GM23248 (cell line): ENCODE data around the gene PRKACB. TPM values are rescaled to one million over a fixed set of nuclear protein-coding genes. Genes with fewer than 3 reads are reported as not detected.

Experiments
- DNase-seq: peaks from one replicate; pipeline ENCODE4 v3.0.0-alpha.2; 2015
- H2AFZ ChIP-seq: fragments of 200-600 bp; sonication (generic); 2 replicates; pipeline ENCODE4 v1.6.1; 2016; ENCODE audit warnings: antibody characterized with exemption
- H3F3A ChIP-seq: fragments of 200-600 bp; sonication (generic); 2 replicates; pipeline ENCODE4 v1.6.1; 2016; ENCODE audit warnings: mild to moderate bottlenecking, antibody characterized with exemption, mixed run types; ENCODE audit not compliant: insufficient read depth
- H3K27ac ChIP-seq: fragments of 200-600 bp; sonication (generic); 2 replicates; pipeline ENCODE4 v1.5.1; 2016; ENCODE audit warnings: mild to moderate bottlenecking
- H3K27me3 ChIP-seq: fragments of 200-600 bp; sonication (generic); replicated peaks from 2 replicates; pipeline ENCODE4 v1.6.1; 2016; ENCODE audit warnings: mild to moderate bottlenecking; ENCODE audit not compliant: insufficient read depth
- H3K36me3 ChIP-seq: fragments of 200-600 bp; sonication (generic); 2 replicates; pipeline ENCODE4 v1.6.1; 2016; ENCODE audit warnings: low read depth, mild to moderate bottlenecking
- H3K4me1 ChIP-seq: fragments of 200-600 bp; sonication (generic); 2 replicates; pipeline ENCODE4 v1.6.1; 2016; ENCODE audit warnings: mild to moderate bottlenecking; ENCODE audit not compliant: insufficient read depth
- H3K4me2 ChIP-seq: fragments of 200-600 bp; sonication (generic); one replicate; pipeline ENCODE4 v1.6.1; 2016; ENCODE audit warnings: mild to moderate bottlenecking; ENCODE audit not compliant: unreplicated experiment
- H3K4me3 ChIP-seq: fragments of 200-600 bp; sonication (generic); 2 replicates; pipeline ENCODE4 v1.5.1; 2016; ENCODE audit warnings: mild to moderate bottlenecking
- H3K79me2 ChIP-seq: fragments of 200-600 bp; sonication (generic); 2 replicates; pipeline ENCODE4 v1.6.1; 2016; ENCODE audit warnings: mild to moderate bottlenecking; ENCODE audit not compliant: insufficient read depth
- H3K9ac ChIP-seq: fragments of 200-600 bp; sonication (generic); 2 replicates; pipeline ENCODE4 v1.6.1; 2016; ENCODE audit warnings: mild to moderate bottlenecking
- H3K9me2 ChIP-seq: fragments of 200-600 bp; sonication (generic); 2 replicates; pipeline ENCODE4 v1.6.1; 2016; ENCODE audit warnings: mixed run types, mild to moderate bottlenecking, moderate library complexity; ENCODE audit not compliant: insufficient read depth
- H3K9me3 ChIP-seq: fragments of 200-600 bp; sonication (generic); one replicate; pipeline ENCODE4 v1.6.1; 2017; ENCODE audit warnings: low read depth
- H4K20me1 ChIP-seq: fragments of 200-600 bp; sonication (generic); 2 replicates; pipeline ENCODE4 v1.6.0; 2016; ENCODE audit not compliant: insufficient read depth
- EZH2 ChIP-seq: fragments of 200-600 bp; sonication (generic); IDR thresholded peaks from 2 replicates; pipeline ENCODE4 v1.6.1; 2018; ENCODE audit warnings: antibody characterized with exemption, mild to moderate bottlenecking; ENCODE audit not compliant: insufficient read depth, poor library complexity, severe bottlenecking
- EZH2phosphoT487 ChIP-seq: fragments of 200-600 bp; sonication (generic); IDR thresholded peaks from 2 replicates; pipeline ENCODE4 v1.6.1; 2018; ENCODE audit warnings: antibody characterized with exemption, moderate library complexity, mild to moderate bottlenecking, low read depth; ENCODE audit not compliant: insufficient read depth
- WGBS, 2 experiments: methylation state at CpG; one replicate each; pipeline ENCODE4 v1.1.6; 2015 to 2017; ENCODE audit warnings: low lambda C conversion rate in 2 of 2, low coverage in 1 of 2; ENCODE audit errors: missing lambda C conversion rate in 2 of 2; 5-methylcytosine and 5-hydroxymethylcytosine counted together
- in situ Hi-C: fragments of 300-500 bp; cut with MboI; formaldehyde crosslinking; loops from 2 replicates; pipeline ENCODE4 v1.15.0; 2020
- polyA plus RNA-seq: library from polyadenylated mRNA; unstranded; fragments of >200 nt; fragmentation: Nextera tagmentation; extraction: Ambion mirVana; gene quantifications from 2 replicates; pipeline ENCODE4 v1.2.1, GENCODE V29; 2016
- total RNA-seq: library from RNA; depleted of rRNA; stranded (reverse); fragments of >200 nt; shearing (Covaris generic); gene quantifications from 2 replicates; pipeline ENCODE4 v1.2.3, GENCODE V29; 2014

Gene PRKACB
- total and polyA plus RNA-seq, 2 experiments from 2014 or later, result 23.9 to 25.6 TPM

DNA sequence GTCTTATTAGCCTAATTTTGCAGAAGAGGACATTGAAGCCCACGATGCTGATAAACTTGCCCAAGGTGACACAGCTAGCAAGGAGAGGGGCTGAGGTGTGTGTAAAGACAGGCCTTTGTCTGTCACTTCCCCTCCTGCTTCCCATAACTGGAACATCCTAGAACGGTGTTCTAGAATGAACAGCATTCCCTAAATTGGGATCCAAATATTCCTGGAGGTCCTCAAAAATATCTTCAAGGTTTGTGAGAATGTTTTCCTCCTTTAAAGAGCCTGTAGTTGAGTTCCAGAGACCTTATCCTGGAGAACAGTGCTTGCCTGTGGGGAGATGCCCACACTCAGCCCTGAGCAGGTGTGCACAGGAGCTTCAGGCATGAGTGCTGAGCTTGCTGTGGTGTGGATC lies 115.9 kb downstream of the PRKACB start:
- Histone ChIP-seq H3K27ac (no peak overlapping the region), H3K9me3 (no peaks in the 10 kb centered on the region), H3K27me3 (no peaks in the 10 kb centered on the region), H3F3A (no peaks in the 10 kb centered on the region), H4K20me1 (no peaks in the 10 kb centered on the region), H2AFZ (no peak overlapping the region), H3K9me2 (no peaks in the 10 kb centered on the region), H3K4me2 (no peak overlapping the region), H3K4me3 (no peak overlapping the region), H3K36me3 (no peaks in the 10 kb centered on the region), H3K4me1 (no peaks in the 10 kb centered on the region), H3K9ac (no peak overlapping the region), H3K79me2 (no peaks in the 10 kb centered on the region)
- 51 to 65% methylated on average over 2 of the region's 2 CpGs for WGBS, 2 experiments
- TF ChIP-seq EZH2 (no peak), EZH2phosphoT487 (no peak)
- in situ Hi-C loops, result no loop called here
- no peak for DNase-seq

DNA sequence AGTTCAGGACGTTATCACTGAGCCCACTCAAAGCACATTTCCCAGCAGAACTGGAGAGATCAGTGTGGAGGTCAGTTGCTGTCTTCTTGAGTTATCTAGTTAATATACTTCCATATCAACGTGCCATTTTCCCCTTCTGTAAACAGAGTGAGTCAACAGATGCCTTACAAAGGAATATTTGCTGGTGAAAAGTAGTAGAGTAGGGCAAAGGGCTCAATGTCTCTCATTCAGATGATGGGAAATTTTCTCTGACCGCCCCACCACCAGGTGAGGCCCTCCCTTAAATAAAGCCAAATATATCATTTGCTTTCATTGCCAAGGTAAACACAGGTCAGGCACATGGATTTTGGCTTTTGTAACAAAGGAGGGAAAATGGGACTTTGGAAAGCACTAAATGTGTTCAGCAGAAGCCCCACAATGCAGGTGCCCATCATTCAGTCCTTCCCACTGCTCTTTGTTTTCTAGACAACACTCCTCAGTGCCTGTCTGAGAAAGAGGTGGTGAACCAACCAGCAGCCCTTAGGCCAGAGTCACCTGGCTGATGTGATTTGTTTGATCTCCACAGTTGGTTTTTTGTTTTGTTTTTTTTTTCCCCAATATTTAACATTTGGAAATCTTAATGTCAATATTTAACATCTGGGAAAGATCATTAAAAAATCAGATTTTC lies 116.9 kb downstream of the PRKACB start:
- Histone ChIP-seq H3K4me3 (no peak overlapping the region), H3K9ac (no peak overlapping the region), H3K27me3 (no peaks in the 10 kb centered on the region), H3K4me1 (no peaks in the 10 kb centered on the region), H3K9me3 (no peaks in the 10 kb centered on the region), H3F3A (no peaks in the 10 kb centered on the region), H4K20me1 (no peaks in the 10 kb centered on the region), H3K79me2 (no peaks in the 10 kb centered on the region), H2AFZ (no peak overlapping the region), H3K9me2 (no peaks in the 10 kb centered on the region), H3K4me2 (no peak overlapping the region), H3K27ac (no peak overlapping the region), H3K36me3 (no peaks in the 10 kb centered on the region)
- TF ChIP-seq EZH2phosphoT487 (no peak), EZH2 (no peak)
- in situ Hi-C loops, result no loop called here
- no peak for DNase-seq
- 58 to 70% methylated on average over 3 of the region's 3 CpGs for WGBS, 2 experiments

DNA sequence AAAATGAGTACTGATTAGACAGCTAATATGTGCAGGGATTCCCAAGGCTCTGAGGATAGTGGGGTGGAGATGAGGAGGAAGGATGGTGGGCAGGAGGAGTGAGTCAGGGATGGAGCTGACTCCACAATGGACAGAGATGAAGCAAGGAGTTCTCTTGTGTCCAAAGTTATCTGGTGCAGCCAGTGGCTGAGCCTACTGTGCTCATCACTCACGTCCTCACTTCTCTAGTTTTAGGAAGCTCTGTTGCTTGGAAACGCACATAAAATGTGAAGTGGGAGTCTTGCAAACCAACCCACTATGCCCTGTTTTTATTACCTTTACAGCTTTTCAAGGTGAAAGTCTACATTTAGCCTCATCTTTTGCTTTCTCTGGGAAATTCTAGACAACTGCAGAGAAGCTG lies 120.9 kb downstream of the PRKACB start:
- H3K27ac ChIP-seq, result no peak overlapping the region
- peak; percentile 51 for DNase-seq

DNA sequence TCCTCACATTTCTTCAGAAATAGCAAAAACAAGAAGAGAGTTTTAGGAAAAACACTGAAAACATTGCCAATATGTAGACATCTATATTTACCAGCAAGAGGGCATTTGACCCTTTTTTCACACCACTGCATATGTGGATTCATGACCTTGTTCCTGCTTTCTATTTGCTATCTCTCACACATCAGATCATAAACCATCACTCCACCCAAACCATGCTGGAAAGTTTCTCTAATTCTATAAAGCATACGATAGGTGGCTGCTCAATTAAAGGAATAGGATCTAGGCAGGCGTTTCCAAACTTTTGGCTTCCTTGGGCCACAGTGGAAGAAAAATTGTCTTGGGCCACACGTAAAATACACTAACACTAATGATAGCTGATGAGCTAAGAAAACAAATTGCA lies 121.8 kb downstream of the PRKACB start:
- Histone ChIP-seq H3K27me3 (no peaks in the 10 kb centered on the region), H4K20me1 (no peaks in the 10 kb centered on the region), H3K9me2 (no peaks in the 10 kb centered on the region), H3F3A (no peaks in the 10 kb centered on the region), H3K79me2 (no peaks in the 10 kb centered on the region), H2AFZ (no peak overlapping the region), H3K36me3 (no peaks in the 10 kb centered on the region), H3K27ac (no peak overlapping the region), H3K4me1 (peaks cover under 1% of the 10 kb centered on the region; the same call in 1 of the 2 replicates), H3K9ac (no peak overlapping the region), H3K4me2 (no peak overlapping the region), H3K9me3 (no peaks in the 10 kb centered on the region), H3K4me3 (no peak overlapping the region)
- TF ChIP-seq EZH2phosphoT487, result no peak
- TF ChIP-seq EZH2, result no peak
- WGBS, 2 experiments, result 66 to 76% methylated on average over 3 of the region's 3 CpGs
- in situ Hi-C loops, result no loop called here
- DNase-seq, result no peak

More for the DNA sequence above, 120.9 kb downstream of the PRKACB start:
- Histone ChIP-seq H2AFZ (no peak overlapping the region), H4K20me1 (no peaks in the 10 kb centered on the region), H3K79me2 (no peaks in the 10 kb centered on the region), H3K36me3 (no peaks in the 10 kb centered on the region), H3F3A (no peaks in the 10 kb centered on the region), H3K9ac (no peak overlapping the region), H3K4me3 (no peak overlapping the region), H3K27me3 (no peaks in the 10 kb centered on the region), H3K4me1 (no peaks in the 10 kb centered on the region), H3K9me3 (no peaks in the 10 kb centered on the region), H3K4me2 (no peak overlapping the region), H3K9me2 (no peaks in the 10 kb centered on the region)
- whole genome bisulfite sequencing, 2 experiments, result 27 to 40% methylated on average over 2 of the region's 2 CpGs
- TF ChIP-seq EZH2, result no peak
- no peak for TF ChIP-seq EZH2phosphoT487
- in situ Hi-C loops, result no loop called here
